Endometrial microvascular endothelial cells (primary cell): Measurements from ENCODE around the gene TRPM5. TPM values are rescaled to one million over a fixed set of nuclear protein-coding genes. Genes with fewer than 3 reads are reported as not detected.

Experiments
- in situ Hi-C: cut with HindIII; loops from 2 replicates; pipeline ENCODE4 v1.10.0; 2017; ENCODE audit warnings: low sequenced_read_pairs, low pct_unique_long_range_greater_than_20kb; ENCODE audit errors: inconsistent ontology term
- total RNA-seq: library from RNA; depleted of rRNA; stranded (reverse); fragments of >200 nt; gene quantifications from one replicate; pipeline ENCODE4 v1.2.3, GENCODE V29; 2015; ENCODE audit errors: inconsistent ontology term

The TRPM5 gene
- total RNA-seq, 1 donor from 2014 or later, result not detected

DNA sequence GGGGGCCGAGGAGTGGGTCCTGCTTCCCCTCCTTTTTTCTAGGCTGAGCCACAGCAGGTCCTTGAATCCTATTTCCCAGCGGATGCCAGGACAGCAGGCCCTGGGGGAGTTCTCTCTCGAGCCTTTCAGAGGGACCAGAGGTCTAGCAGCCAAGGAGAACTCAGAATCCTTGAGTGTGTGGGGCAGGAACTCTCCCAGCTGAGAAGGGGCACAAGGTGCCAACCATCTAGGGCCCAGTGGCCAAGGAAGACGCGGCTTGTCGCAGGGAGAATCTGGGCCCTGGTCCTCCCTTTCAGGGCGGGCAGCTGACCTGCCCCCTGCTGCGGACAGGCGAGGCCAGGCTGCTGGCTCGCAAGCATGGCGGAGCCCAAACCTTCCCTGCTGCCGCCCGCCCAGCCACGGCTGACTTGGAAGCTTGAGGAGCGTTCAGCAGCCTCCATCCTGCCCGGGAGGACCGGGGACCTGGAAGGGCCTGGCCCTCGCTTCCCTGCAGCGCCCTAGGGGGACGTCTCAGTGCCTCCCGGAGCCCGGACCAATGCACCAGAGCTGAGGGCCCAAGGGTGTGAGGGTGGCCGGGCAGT, 44.7 kb downstream of the TRPM5 start:
- in situ Hi-C loops, result no loop called here

- in situ Hi-C loops, result no loop called here
Measured at GRCh38 chr11:2398664-2399355, 45.5 kb downstream of the TRPM5 start.

DNA sequence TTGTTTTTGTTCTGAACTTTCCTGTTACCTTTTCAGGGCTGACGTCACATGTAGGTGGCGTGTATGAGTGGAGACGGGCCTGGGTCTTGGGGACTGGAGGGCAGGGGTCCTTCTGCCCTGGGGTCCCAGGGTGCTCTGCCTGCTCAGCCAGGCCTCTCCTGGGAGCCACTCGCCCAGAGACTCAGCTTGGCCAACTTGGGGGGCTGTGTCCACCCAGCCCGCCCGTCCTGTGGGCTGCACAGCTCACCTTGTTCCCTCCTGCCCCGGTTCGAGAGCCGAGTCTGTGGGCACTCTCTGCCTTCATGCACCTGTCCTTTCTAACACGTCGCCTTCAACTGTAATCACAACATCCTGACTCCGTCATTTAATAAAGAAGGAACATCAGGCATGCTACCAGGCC, 47.3 kb downstream of the TRPM5 start:
- in situ Hi-C loops, result no loop called here

GRCh38 chr11:2396471-2396870, 47.8 kb downstream of the TRPM5 start:
- in situ Hi-C loops, result no loop called here

GRCh38 chr11:2395856-2396255, 48.5 kb downstream of the TRPM5 start:
- in situ Hi-C loops, result no loop called here

DNA sequence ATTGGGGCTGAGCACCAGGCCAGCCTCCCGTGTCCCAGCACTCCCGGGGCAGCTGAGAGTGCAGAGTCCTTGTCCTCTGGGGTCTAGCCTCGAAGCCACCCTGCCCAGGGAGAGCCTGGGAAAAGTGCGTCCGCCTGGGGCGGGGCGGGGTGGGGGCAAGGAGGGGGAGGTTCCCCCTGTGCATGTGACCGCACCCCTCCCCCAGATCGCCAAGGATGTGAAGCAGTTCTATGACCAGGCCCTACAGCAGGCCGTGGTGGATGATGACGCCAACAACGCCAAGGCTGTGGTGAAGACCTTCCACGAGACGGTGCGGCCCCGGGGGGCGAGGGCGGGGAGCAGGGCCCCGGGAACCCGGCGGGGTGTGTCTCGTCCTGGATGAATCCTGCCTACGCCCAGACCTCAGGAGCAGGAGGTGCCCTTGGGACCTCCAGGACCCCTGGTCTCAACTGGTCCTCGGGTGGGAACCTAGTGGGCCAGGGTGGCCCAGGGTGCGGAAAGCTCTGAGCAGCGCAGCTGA, 49.0 kb downstream of the TRPM5 start:
- in situ Hi-C loops, result no loop called here

DNA sequence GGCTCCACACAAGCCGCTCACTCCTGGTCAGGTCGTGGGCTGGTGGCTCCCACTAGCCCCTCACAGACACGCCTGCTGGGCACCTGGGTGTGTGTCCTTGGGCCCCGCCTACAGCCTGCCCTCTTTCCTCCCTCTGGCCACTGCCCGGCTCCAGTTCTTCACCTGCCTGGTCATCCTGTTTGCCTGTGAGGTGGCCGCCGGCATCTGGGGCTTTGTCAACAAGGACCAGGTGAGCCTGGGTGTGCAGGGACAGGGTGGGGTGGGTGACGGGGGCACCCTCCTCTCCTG, 49.6 kb downstream of the TRPM5 start:
- in situ Hi-C loops, result no loop called here

Other genes with a start within 250 kb of the TRPM5 start
- gene ASCL2, start 173.9 kb downstream of the TRPM5 start, total RNA-seq, result not detected
- gene C11orf21, start 142.6 kb downstream of the TRPM5 start, total RNA-seq, result not detected
- not detected for gene TSPAN32, start 142.5 kb downstream of the TRPM5 start, total RNA-seq
- 249 TPM for gene CD81, start 67.2 kb downstream of the TRPM5 start, total RNA-seq
- gene TSSC4, start 43.8 kb downstream of the TRPM5 start, total RNA-seq, result 39.8 TPM
- not detected for gene KCNQ1, start 494 bp upstream of the TRPM5 start, total RNA-seq